ENCODE results near the gene TEX2.
"Not testable (repeated sequence)": the region's sequence is repeated elsewhere in the genome, so short reads cannot be mapped to it uniquely, and the experiment has no call there.

DNA sequence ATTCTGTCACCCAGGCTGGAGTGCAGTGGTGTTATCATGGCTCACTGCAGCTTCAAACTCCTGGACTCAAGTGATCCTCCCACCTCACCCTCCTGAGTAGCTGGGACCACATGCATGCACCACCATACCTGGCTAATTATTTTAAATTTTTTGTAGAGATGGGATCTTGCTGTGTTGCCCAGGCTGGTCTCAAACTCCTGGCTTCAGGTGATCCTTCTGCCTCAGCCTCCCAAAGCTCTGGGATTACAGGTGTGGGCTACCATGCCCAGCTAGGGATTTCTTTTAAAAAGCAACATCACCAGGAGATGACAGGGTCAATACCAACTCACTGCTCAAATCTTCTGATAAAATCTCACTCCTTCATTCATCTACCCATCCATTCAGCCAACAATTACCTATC, 54.4 kb downstream of the TEX2 start:
- TF ChIP-seq, protein P1, sequence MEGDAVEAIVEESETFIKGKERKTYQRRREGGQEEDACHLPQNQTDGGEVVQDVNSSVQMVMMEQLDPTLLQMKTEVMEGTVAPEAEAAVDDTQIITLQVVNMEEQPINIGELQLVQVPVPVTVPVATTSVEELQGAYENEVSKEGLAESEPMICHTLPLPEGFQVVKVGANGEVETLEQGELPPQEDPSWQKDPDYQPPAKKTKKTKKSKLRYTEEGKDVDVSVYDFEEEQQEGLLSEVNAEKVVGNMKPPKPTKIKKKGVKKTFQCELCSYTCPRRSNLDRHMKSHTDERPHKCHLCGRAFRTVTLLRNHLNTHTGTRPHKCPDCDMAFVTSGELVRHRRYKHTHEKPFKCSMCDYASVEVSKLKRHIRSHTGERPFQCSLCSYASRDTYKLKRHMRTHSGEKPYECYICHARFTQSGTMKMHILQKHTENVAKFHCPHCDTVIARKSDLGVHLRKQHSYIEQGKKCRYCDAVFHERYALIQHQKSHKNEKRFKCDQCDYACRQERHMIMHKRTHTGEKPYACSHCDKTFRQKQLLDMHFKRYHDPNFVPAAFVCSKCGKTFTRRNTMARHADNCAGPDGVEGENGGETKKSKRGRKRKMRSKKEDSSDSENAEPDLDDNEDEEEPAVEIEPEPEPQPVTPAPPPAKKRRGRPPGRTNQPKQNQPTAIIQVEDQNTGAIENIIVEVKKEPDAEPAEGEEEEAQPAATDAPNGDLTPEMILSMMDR (conservative IDR thresholded peaks at IDR 0.05 in 1 of 2, IDR thresholded peaks at IDR 0.05 in 1 of 2; ENCODE audit: extremely low read depth in 1 of 2, insufficient read depth in 1 of 2, low read depth in 1 of 2, low read length in 2 of 2): not testable (repeated sequence)
- TF ChIP-seq EZH2 (IDR thresholded peaks at IDR 0.05; ENCODE audit: borderline replicate concordance, low read length): not testable (repeated sequence)

Data from mammary epithelial cell (primary cell).